RCC 7860 (cell line): Measurements from ENCODE around the gene SPATA12.

Experiments
- DNase-seq: peaks from one replicate; pipeline ENCODE4 v3.0.0-alpha.2; 2015; ENCODE audit warnings: low spot score
- FAIRE-seq: peaks from 2 replicates; lab custom pipeline; 2012; peaks lifted over from hg19 to GRCh38; lab: Jason Lieb, UNC

Gene SPATA12

DNA sequence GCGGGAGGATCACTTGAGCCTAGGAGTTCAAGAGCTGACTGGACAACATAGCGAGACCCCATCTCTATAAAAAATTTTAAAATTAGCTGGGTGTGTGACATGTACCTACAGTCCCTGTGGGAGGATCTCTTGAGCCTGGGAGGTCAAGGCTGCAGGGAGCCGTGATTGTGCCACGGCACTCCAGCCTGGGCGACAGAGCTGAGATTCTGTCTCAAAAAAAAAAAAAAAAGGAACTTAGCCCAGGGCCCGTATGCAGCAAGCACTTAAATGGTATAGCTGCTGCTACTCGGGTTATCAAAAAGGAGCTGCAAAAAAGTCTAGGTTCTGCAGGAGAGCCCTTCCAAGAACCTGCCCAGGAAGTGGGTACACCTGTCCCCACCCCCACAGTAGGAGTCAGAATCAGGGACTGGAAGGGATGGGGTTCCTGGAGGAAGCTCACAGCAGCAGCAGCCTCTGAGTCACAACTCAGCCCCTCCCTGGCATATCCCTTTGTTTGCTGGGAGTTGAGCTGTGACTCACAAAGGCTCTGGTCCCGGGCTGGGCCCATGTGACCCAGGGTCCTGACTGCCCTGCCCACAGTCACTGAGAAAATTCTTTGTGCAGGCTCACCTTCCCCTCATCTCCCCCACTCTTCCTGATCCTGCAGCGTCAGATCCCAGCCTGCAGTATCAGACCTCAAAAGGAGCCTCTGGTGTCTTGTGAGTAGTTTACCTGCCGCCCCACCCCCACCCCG, at the start of gene SPATA12:
Gene SPATA12, plus strand, starts transcription at position 576 of the 733 bp plus-strand sequence. CDS start 13,031 bp downstream, outside the sequence.
- peak; percentile 82 for DNase-seq
- peak; percentile 86 for FAIRE-seq

GRCh38 chr3:57011022-57011421, 49.4 kb upstream of the SPATA12 start:
- FAIRE-seq (no peak), DNase-seq (no peak)

DNA sequence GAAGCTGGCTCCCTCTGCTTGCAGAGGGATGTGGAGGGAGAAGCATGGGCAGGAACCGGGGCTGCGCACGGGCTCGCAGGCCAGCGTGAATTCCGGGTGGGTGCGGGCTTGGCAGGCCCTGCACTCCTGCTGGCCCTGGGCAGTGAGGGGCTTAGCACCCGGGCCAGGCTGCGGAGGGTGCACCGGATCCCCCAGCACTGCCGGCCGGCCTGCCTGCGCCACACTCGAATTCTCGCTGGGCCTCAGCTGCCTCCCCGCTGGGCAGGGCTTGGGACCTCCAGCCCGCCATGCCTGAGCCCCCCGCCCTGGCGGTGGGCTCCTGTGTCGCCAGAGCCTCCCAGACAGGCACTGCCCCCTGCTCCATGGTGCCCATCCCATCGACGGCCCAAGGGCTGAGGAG, 47.6 kb upstream of the SPATA12 start:
- DNase-seq (no peak), FAIRE-seq (no peak)

DNA sequence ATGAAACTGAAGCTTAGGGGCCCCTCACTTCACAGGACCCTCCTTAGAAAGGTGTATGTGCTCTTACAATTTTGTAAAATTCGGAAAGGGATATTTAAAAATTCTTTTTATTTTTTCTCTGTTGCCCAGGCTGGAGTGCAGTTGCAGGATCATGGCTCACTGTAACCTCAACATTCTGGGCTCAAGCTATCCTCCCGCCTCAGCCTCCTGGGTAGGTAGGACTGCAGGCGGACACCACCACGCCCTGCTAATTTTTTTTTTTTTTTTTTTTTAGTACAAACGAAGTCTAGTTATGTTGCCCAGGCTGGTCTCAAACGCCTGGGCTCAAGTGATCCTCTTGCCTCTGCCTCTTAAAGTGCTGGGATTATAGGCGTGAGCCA, 45.1 kb upstream of the SPATA12 start:
- no peak for FAIRE-seq

DNA sequence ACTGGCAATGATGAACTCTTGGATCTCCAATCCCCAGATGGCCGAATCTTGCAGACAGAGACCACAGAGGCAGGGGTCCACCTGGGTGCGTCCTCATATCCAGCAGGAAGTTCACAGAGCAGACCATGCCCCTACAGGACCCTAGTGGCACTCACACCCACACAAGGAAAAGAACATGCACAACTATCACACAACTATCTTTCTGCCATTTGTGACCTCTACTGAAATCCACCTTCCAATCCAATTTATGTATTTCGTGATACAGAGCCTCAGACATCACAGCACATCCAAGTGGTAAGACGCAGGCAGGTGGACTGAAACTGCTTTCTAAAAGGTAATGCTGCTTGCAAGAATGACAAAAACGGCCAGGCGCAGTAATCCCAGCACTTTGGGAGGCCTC, 44.6 kb upstream of the SPATA12 start:
- DNase-seq (no peak), FAIRE-seq (no peak)

More for the DNA sequence above, 45.1 kb upstream of the SPATA12 start:
- DNase-seq = no peak

- DNase-seq (peak; percentile 71), FAIRE-seq (no peak)
Measured at GRCh38 chr3:57017459-57017845, 43.0 kb upstream of the SPATA12 start.

DNA sequence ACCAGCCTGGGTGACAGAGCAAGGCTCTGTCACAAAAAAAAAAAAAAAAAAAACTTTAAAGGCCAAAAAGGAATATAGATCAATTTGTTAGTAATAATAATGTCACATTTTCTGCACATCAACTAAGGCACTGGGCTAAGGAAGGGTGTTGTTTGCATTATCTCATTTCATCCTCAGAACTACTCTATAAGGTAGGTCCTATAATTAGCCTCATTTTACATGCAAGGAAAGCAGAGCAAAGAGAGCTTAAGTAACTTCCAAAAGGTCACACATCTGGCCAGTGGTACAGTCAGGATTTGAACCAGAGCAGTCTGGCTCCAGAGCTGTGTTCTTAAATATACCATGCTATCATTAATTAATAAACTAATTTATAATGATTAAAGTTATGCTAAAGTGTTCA, 42.2 kb upstream of the SPATA12 start:
- DNase-seq = no peak
- FAIRE-seq = no peak

DNA sequence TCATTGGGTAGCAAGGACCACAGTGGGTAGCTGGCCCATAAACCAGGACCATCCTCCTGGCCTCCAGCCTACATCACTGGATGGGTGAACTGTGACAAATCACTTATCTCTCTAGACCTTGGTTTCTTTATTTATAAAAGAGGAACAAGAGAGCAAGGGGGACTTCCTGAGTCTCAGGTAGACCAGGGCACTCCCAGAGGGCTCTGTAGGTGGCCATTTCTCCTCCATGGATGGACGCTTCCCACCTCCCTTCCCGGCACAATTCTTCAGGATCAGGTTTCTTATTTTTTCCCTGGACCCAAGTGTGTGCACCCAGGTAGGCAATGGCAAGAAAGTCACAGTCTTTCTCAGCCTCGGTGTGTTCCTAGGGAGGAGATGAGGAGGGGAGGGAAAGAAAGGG, 41.4 kb upstream of the SPATA12 start:
- FAIRE-seq (no peak), DNase-seq (no peak)

DNA sequence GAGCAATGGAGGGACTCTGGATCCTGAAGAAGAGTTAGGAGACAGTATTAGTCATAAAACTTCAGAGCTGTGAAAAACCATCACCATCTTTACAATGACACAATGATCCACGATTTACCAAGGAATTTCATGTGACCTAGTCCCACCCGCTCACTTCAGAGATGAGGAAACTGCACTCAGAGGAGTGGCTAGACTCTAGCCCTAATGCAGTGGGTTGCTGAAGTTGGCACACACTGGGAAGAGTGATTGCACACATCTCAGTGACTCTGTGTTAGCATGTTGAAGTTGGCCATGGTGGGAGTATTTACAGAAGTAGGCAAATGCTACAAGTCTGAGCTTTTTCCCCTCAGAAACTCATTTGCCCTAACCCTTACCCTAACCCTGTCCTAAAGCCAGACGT, 35.2 kb upstream of the SPATA12 start:
- DNase-seq (no peak), FAIRE-seq (no peak)

DNA sequence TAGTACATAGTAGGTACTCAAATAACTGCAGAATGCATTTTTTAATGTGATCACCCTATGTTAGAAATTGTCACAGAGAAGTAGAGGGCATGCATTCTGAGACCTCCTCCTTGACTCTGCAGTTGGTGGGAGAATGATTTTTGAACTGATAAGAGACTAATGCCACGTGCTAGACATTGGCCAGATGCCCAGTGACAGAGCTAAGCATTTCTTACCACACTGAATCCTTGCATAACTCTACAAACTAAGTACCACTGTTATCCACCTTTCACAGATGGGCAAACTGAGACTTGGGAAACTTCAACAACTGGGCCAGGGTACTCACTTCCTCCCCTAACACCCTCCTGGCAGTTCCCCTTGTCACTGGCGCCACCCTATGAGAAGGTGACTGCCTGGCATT, 33.5 kb upstream of the SPATA12 start:
- peak; percentile 19 for DNase-seq
- FAIRE-seq = no peak

GRCh38 chr3:57029383-57029782, 31.1 kb upstream of the SPATA12 start:
- FAIRE-seq (no peak), DNase-seq (no peak)

DNA sequence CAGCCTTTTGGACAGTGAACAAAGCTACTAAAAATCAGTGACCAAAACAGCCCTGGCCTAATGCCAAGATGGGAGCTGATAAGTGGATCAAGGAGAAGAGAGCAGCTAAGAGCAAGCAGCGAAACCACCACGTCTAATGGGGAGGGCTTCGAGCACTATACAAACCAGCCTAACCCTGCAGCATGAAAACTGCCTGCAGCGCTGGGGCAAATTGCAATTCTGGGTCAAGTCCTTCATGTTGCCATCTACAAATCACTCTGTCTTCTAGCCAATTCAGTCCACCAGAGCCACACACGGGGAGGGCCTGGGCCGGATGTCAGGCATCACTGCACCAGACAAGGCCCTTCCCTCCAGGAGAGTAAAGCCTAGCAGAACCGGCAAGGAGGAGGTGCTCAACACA, 30.5 kb upstream of the SPATA12 start:
- FAIRE-seq (peak; percentile 69), DNase-seq (peak; percentile 53)

GRCh38 chr3:57030721-57031120, 29.7 kb upstream of the SPATA12 start:
- FAIRE-seq = no peak

DNA sequence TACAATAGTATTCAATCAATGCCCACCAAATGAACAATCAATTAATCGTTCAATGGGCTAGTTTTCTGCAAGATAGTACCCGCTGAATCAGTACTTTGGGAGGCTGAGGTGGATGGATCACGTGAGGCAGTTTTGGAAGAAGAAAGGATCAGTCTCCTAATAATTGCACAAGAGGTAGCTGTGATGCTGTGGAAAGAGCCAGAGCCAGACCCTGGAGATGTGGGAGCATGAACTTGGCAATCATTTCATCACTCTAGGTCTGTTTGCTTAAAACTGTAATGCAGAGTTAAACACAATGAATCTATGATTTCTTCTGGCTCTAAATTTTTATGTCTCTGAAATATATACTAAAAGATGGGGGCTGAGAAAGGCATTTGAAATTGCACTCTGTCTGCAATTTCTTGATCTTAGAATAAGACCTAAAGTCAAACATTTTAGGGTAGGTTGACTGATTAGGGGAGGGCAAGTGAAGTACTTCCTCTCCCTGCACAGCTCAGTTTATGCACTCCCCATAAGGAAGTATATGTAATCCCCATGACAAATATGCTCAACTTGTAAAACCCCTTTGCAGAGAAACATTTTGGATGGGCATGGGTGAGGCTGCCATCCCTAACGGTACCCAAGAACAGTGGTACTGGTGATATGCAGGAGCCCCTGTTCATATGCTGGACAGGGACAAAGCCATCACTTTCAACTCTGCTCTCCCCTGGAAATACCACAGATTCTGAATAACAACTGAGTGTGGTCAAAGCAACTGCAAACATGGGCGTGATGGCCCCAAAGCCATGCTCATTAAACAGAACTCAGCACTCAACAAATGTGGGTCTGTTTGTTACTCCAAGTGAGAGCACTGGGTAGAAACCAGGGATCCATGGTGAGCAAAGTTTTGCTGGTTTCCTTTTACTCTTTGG, 28.6 kb upstream of the SPATA12 start:
- DNase-seq = no peak
- no peak for FAIRE-seq

More at GRCh38 chr3:57030721-57031120, 29.7 kb upstream of the SPATA12 start:
- DNase-seq = no peak

DNA sequence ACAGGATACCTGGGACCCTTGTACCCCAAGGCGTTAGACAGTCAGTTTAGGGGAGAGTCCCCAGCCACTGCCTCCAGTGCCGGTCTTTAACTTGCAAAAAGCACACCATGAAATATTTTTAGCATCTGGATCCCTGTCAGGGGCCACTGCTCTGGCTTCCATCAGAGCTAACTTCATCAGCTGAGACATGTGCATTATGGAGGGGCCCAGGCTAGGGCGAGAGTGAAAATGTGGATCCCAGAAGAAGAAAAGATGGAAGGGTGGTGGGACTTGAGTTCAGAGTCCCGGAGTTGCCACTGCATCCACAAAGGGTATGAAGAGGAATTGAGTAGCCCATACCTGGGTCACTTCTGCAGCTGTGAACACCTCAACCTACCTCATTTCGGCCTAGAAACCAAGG, 23.5 kb upstream of the SPATA12 start:
- no peak for DNase-seq
- no peak for FAIRE-seq

GRCh38 chr3:57038466-57039164, 21.8 kb upstream of the SPATA12 start:
- FAIRE-seq = no peak

DNA sequence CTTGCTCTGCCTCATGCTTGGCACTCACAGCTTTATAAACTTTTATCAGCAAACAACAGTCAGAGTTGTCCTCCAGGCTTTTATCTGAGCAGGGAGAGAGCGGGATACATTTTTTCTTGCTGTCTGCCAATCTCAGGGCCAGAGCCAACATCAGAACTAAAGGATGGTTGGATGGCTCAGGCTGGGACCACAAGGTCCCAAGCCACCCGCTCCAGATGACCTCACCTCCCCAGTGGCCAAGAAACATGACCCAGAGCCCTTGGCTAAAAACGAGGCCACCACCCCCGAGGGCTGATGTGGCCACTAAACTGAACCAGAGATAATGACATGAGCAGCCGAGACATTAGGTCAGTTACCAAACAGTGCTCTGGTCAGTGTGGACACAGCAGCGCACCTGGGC, 18.8 kb upstream of the SPATA12 start:
- no peak for DNase-seq
- FAIRE-seq = no peak

More at GRCh38 chr3:57038466-57039164, 21.8 kb upstream of the SPATA12 start:
- no peak for DNase-seq

- peak; percentile 63 for DNase-seq
- peak; percentile 69 for FAIRE-seq
Measured at GRCh38 chr3:57043518-57043917, 16.9 kb upstream of the SPATA12 start.

DNA sequence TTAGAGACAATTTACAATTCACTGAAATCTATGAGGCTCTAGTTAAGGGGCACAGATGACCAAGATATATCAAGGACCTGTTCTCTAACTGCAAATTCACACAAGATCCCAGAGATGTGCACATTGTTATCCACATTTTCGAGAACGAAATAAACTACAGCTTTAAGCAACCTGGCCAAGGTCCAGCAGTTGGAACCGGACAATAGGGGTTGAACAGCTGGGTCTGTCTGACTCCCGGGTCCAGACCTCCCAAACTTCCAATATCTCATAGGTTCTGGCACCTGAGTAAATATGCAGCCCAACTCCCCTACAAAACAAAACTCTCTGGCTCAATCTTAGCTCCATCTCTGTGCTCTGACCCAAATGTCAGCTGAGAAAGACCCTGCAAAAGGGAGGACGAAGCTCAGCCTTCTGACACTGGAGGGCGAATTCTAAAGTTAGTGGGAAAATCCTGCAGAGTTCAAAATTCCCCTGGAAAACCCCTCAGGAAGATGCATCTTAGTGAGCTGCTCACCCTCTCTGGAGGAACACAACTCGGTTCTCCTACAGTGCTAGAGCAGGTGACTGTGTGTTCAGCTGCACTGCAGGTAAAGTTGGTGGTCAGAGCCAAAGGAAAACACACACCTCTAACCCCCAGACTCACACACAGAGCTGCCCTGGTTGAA, 14.2 kb upstream of the SPATA12 start:
- no peak for DNase-seq
- no peak for FAIRE-seq

DNA sequence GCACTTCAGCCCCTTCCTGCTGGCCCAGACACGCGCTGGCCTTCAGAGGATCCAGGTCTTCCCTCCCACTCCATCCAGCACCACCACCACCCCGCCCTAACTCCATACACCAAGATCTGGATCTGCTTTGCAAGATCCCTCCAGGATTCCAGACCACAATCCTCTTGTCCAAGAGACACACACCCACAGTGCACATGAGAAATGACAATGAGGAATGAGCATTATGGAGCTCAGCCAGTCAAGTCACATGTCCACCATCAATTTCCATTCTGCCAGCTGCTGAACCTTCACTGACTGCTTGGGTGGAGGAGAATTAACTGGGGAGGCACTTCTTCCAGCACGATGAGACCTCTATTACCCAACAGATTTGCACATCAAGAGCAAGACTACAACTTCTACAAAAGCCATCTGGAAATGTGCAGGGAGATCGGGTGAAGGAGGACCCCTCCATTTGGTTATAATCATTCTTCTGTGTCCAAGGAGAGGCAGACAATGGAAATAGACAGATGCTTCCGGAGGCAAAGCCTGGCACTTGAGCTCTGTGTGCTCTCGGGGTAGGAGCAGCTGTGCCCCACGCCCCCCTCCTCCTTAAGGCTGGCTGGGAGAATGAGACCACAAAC, 12.3 kb upstream of the SPATA12 start:
- DNase-seq = no peak
- FAIRE-seq = no peak
